Adipocyte (in vitro differentiated cells): ENCODE results near the gene SPRY4.
A peak's percentile ranks its signal among the peaks of the same experiment; 100 is the strongest.
"Not testable (repeated sequence)": the region's sequence is repeated elsewhere in the genome, so short reads cannot be mapped to it uniquely, and the experiment has no call there.

Source experiments
- DNase-seq: peaks from one replicate; pipeline ENCODE4 v3.0.0-alpha.2; 2015; ENCODE audit warnings: low read depth
- H3K27me3 ChIP-seq: replicated peaks from 2 replicates; pipeline ENCODE4 v1.7.0; 2013; ENCODE audit warnings: mild to moderate bottlenecking, low read length, moderate library complexity; ENCODE audit not compliant: control insufficient read depth, insufficient read depth
- H3K36me3 ChIP-seq: 2 replicates; pipeline ENCODE4 v1.7.0; 2013; ENCODE audit warnings: low read length, mild to moderate bottlenecking, moderate library complexity; ENCODE audit not compliant: control insufficient read depth, insufficient read depth, severe bottlenecking
- H3K4me1 ChIP-seq: 2 replicates; pipeline ENCODE4 v1.7.0; 2013; ENCODE audit warnings: mild to moderate bottlenecking, low read length, moderate library complexity; ENCODE audit not compliant: control insufficient read depth, insufficient read depth
- H3K4me3 ChIP-seq: 2 replicates; pipeline ENCODE4 v1.7.0; 2013; ENCODE audit warnings: mild to moderate bottlenecking, low read length, moderate library complexity
- H3K9ac ChIP-seq: 2 replicates; pipeline ENCODE4 v1.7.0; 2013; ENCODE audit warnings: mild to moderate bottlenecking, low read length, moderate library complexity
- H3K9me3 ChIP-seq: 2 replicates; pipeline ENCODE4 v1.7.0; 2013; ENCODE audit warnings: mild to moderate bottlenecking, low read length, moderate library complexity; ENCODE audit not compliant: control insufficient read depth

Gene SPRY4

DNA sequence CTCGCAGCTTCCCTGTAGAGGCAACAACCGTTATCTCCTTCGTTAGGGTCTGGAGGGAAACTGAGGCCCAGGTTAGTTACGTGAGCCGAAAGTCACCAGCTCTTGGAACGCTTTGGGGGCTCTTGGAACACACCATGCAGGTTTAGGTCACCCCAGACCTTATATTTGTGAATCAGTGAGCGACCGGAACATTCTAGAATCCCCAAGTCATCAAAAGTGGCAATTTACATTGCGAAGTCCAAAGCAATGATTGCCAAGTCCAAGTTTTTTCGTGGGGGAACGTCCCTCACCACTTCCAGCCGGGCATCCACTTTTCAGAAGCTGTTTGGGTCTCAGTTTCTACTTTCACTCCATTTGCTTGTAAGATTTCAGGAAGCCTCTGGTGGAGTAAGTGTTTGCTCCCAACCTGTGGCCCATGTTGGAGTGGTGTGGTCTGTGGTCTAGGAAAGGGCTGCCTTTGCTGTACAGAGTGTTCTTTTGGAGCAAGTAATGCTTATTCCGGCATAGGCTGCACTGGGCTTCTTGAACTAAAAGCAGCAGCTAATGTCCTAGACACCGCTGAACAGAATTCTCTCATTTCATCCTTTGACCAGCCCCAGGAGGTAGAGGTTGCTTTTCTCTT, 32.8 kb upstream of the SPRY4 start:
- Histone ChIP-seq H3K36me3 (no peaks in the 10 kb centered on the region), H3K4me1 (peaks cover 31% of the 10 kb centered on the region), H3K27me3 (no peaks in the 10 kb centered on the region), H3K9me3 (no peaks in the 10 kb centered on the region), H3K4me3 (peak overlapping the region; percentile 82), H3K9ac (peak overlapping the region; percentile 92)
- no peak for DNase-seq

DNA sequence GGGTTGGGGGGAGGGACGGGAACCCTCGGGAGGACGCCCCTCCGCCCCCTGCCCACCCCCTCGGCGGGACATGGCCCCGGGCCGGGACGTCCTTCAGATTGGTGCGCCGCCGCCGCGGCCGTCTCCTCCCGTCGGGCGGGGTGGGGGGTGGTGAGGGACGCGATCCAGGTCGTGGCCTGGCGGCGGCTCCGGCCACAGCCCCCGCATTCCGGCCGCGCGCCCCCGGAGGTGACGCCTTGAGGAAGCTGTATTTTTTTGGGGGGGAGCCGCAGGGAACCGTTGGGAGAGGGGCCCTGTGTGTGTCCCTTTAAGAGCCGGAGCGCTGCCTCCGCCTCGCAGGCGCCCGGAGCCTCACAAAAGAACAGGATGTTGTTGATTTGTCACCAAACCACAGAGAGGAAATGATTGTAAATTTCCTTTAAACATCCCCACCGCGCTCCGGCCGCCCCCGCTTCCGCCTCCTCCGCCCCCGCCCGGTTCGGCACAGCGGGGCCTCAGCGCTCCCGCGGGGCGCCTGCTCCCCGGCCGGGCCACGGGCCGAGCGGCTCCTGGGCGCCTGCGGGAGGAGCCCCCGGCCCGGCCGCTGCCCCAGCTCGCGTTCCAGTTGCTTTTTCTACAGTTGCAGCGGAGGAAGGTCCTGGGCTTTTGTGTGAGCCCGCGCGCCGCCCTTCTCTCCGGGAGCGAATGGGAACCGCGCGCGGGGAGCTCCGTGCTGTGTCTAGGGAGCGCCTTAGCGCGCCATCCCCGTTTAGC, 32.1 kb upstream of the SPRY4 start:
- peak overlapping the region; percentile 82 for H3K4me3 ChIP-seq
- peak; percentile 93 for DNase-seq
- H3K36me3 ChIP-seq: no peaks in the 10 kb centered on the region
- H3K27me3 ChIP-seq: no peaks in the 10 kb centered on the region
- H3K9me3 ChIP-seq: no peaks in the 10 kb centered on the region
- H3K9ac ChIP-seq: peak overlapping the region; percentile 92
- peaks cover 27% of the 10 kb centered on the region for H3K4me1 ChIP-seq

DNA sequence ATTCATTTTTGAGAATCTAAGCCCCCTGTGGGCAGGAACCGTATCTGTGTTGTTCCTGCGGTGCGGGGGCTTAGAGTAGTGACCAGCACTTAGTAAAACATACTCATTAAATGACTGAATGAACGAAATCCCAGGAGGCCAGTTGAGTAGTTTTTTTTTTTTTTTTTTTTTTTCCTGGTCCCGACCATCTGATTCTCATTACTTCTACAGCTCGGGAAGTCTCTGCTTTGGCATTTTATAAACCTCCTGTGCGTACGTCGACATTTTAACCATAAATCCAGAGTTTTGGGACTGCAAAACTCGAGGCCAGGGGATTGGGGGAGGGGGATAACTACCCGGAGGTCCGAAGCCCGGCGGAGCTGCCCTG, 31.5 kb upstream of the SPRY4 start:
- peak; percentile 81 for DNase-seq
- peaks cover 27% of the 10 kb centered on the region for H3K4me1 ChIP-seq
- H3K4me3 ChIP-seq: peak overlapping the region; percentile 82
- peak overlapping the region; percentile 92 for H3K9ac ChIP-seq
- H3K27me3 ChIP-seq: no peaks in the 10 kb centered on the region
- H3K9me3 ChIP-seq: no peaks in the 10 kb centered on the region
- H3K36me3 ChIP-seq: no peaks in the 10 kb centered on the region

DNA sequence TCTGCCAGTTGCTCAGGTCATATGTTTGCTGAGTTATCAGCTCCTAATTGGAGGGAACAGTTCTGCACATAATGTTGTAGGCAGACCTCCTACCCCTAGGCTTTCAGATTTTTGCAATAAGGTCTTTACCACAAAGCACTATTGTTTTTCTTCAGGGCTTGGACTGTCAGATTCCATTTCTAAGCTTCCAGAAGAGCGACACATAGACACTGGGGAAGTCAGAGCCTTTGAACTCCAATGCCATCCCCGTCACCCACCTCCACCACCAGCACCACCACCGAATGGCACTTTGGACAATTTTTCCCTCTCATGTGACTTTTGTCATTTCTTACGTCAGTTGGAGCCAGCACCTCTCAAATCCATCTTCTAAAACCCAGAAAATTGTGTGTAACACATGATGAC, 28.3 kb upstream of the SPRY4 start:
- Histone ChIP-seq H3K4me3 (no peak overlapping the region), H3K4me1 (peaks cover 17% of the 10 kb centered on the region), H3K27me3 (no peaks in the 10 kb centered on the region), H3K36me3 (no peaks in the 10 kb centered on the region), H3K9me3 (no peaks in the 10 kb centered on the region), H3K9ac (no peak overlapping the region)
- DNase-seq: no peak

DNA sequence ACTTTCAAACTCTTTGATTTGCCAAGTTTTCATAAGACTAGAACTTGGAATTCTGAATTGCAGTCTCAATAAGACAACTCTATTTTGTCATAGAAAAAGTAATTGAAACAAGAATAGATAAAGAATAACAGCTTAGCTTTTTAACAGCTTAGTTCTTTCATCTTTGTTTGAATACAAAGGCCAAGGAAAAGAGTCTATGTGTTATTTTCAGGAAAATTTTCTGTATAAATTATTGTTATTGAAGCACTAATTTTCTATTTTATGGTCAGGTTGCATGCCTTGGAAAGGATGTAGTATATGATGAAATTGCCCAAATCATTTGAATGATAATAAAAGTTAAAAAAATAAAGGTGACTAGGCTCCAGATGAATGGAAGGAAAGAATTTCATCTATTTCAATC, 25.2 kb upstream of the SPRY4 start:
- H3K4me1 ChIP-seq: peaks cover 3% of the 10 kb centered on the region
- no peak for DNase-seq
- no peak overlapping the region for H3K4me3 ChIP-seq
- peaks cover 10% of the 10 kb centered on the region for H3K9me3 ChIP-seq
- no peak overlapping the region for H3K9ac ChIP-seq
- H3K36me3 ChIP-seq: no peaks in the 10 kb centered on the region
- no peaks in the 10 kb centered on the region for H3K27me3 ChIP-seq

DNA sequence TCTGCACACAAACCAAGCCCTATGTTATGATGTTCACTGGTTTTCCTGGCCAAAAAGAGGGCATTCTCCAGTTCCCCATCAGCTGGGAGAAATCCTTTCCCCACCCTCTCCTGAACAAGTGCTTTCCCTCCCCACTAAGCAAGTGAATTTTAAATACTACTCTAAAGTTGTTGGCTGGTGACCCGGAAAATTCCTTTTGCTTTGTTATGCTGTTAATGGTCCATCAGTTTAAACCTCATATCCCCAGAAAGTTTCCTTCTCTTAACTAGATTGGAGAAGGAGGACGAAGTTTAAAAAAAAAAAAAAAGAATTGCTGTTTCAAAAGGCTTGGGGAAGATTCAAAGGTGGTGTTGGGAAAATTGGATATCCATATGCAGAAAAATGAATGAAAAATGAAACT, 21.9 kb upstream of the SPRY4 start:
- no peak overlapping the region for H3K9ac ChIP-seq
- no peaks in the 10 kb centered on the region for H3K27me3 ChIP-seq
- H3K36me3 ChIP-seq: no peaks in the 10 kb centered on the region
- peaks cover 21% of the 10 kb centered on the region for H3K9me3 ChIP-seq
- no peaks in the 10 kb centered on the region for H3K4me1 ChIP-seq
- no peak for DNase-seq
- no peak overlapping the region for H3K4me3 ChIP-seq

DNA sequence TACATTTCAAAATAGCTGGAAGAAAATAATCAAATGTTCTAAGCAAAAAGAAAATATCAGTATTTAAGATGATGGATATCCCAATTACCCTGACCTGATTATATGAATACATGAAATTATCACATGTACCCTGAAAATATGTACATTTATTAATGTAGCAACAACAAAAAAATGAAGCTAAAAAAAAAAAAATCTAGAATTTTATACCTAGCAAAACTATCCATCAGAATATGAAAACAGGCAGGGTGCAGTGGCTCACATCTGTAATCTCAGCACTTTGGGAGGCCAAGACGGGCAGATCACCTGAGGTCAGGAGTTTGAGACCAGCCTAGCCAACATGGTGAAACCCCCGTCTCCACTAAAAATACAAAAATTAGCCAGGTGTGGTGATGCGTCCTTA, 20.1 kb upstream of the SPRY4 start:
- not testable (repeated sequence) for DNase-seq, H3K4me1 ChIP-seq, H3K9ac ChIP-seq, H3K4me3 ChIP-seq, H3K36me3 ChIP-seq, H3K27me3 ChIP-seq
- H3K9me3 ChIP-seq: peaks cover 21% of the 10 kb centered on the region

DNA sequence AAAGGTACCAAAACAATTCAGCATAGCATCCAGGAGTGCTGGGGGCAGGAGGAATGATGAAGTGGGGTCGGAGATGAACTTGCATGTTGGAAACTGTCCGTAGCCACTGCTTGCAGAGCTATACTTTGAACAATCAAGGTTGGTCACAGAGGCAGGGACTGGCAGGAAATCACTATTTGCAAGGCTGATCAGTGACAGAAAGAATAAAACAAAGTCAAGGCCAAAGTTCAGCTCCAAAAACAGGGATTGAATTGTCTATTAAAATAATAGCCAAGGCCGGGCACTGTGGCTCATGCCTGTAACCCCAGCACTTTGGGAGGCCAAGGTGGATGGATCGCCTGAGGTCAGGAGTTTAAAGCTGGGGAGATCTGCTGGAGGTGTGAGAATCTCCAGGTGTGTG, 18.7 kb upstream of the SPRY4 start:
- Histone ChIP-seq H3K27me3 (no peaks in the 10 kb centered on the region), H3K9ac (no peak overlapping the region), H3K36me3 (no peaks in the 10 kb centered on the region), H3K4me3 (no peak overlapping the region), H3K9me3 (peaks cover 21% of the 10 kb centered on the region), H3K4me1 (no peaks in the 10 kb centered on the region)
- no peak for DNase-seq

DNA sequence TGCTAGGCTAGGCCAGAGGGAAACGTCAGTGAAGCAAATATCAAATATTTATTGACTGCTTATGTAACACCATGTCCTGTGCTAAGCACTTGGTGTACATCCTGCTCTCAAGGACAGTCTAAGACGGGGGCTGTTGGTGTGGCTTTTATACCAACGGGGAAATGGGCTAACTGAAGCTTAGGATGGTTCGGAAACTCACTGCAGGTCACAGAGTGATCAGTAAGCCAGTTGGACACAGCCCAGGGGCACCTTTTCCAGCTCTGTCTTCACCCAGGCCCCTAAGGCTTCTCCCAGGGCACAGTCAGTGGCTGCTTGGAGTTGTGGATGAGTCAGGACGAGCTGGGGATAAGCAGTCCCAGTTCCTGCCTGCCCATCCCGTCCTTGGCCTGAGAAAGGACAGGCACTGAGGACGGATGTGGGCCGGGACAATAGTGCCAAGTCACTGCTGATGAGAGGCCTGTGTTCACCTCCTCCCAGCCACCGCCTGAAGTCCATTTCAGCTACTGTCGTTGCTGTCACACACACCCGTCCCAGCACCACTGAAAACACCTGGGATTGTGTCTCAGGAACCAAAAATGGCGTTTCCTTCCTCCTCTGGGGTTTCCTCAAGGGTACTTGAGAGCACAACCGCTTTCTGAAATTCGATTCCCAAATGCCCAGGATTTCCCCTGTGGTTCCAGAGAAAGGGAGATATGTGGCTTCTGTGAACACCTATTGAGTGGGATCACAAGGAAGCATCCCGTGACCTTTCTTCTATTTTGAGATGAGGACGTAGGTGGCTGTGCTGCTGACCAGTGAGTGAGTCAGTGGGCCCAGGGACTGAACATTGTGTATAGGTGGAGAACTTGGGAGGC, 17.5 kb upstream of the SPRY4 start:
- DNase-seq: no peak
- Histone ChIP-seq H3K9ac (no peak overlapping the region), H3K4me1 (no peaks in the 10 kb centered on the region), H3K4me3 (no peak overlapping the region), H3K9me3 (peaks cover 21% of the 10 kb centered on the region), H3K36me3 (no peaks in the 10 kb centered on the region), H3K27me3 (no peaks in the 10 kb centered on the region)

DNA sequence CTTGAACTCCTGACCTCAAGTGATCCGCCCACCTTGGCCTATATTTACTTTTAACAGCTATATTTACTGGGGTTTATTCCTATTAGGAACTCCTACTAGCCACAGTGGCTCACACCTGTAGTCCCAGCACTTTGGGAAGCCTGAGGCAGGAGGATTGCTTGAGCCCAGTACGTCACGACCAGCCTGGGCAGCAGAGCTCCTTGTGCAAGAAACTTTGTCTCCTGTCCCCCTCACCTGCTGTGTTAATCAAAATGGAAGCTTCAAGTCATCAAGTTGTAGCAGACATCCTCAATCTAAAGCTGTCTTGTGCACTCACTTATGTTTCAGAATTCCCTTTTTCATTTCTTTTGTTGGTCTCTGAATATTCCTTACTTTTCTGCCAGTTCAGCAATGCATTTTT, 15.0 kb upstream of the SPRY4 start:
- Histone ChIP-seq H3K27me3 (no peaks in the 10 kb centered on the region), H3K4me3 (no peak overlapping the region), H3K9me3 (peaks cover 8% of the 10 kb centered on the region), H3K9ac (no peak overlapping the region), H3K36me3 (no peaks in the 10 kb centered on the region), H3K4me1 (no peaks in the 10 kb centered on the region)
- no peak for DNase-seq

DNA sequence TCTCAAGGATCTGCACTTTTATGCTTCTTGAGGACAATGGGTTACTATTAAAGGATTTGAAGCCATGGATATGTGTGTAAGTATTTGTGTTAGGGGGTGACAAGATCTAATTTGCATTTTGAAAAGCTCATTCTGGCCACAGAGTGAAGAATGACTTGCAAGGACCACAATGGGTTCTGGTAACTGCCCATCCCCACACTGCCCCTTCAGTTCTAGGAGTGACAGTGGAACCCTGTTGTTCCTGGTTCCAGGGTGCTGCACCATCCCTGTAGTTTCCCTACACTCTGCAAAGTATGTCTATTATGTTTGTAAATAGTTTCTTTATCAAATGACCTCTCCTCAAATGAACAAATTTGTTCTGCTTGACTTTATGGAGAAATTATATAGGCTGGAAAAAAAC, 9.7 kb upstream of the SPRY4 start:
- no peaks in the 10 kb centered on the region for H3K27me3 ChIP-seq
- no peak overlapping the region for H3K4me3 ChIP-seq
- no peaks in the 10 kb centered on the region for H3K9me3 ChIP-seq
- no peak for DNase-seq
- H3K9ac ChIP-seq: no peak overlapping the region
- H3K4me1 ChIP-seq: no peaks in the 10 kb centered on the region
- no peaks in the 10 kb centered on the region for H3K36me3 ChIP-seq
